ENCODE results near the gene CRYGA.
"Not testable (repeated sequence)": the region's sequence is repeated elsewhere in the genome, so short reads cannot be mapped to it uniquely, and the experiment has no call there.

The CRYGA gene

DNA sequence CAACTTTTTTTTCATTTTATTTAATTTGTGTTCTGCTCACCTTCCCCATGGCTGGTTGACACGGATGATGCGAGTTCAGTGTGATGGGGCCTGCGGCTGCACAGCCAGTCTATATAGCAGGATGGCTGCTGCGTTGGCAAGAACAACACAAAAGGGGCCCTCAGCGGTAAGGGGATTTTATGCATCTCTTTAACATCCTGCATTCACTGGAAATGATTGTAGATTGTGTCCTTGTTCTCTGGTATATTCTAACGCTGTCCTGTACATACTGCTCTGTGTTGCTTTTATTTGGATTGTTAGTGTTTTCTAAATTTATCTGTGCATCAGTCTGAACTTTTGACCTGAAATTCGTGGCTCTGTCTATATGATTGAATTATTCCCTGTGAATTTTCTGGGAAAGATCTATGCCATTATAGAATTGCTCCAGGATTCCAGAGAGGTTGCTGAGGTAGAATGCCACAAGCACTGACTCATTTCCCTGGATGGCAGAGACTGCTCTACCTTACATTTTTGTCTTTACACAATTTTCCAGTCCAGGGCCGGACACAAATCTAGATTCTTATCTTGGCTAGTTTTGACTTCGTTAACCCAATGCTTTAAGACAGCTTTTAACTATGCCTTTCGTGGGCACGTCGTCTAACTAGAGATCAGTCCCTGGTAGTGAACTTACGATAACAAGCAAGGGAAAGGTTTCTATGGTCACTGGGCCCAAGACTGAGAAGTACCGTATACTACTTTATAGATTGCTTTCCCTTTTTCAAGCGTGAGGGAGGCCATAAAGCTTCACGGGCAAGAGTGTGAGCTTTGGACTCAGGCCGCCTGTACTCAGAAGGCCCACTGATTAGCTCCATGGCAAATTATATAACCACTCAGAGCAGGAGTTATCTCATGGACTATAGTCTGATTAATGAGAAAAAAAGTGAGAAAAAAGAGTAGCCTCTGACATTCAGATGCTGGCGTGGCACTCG is 33.4 kb downstream of the CRYGA start, which contains the start of gene CRYGC:
Gene CRYGC (minus strand): TSS at position 85 of the 968 bp plus-strand sequence. CDS start 36 bp downstream, at position 49.
- FAIRE-seq (peak; percentile 69), DNase-seq (ENCODE audit: insufficient read length, low spot score) (peak; percentile 35)

DNA sequence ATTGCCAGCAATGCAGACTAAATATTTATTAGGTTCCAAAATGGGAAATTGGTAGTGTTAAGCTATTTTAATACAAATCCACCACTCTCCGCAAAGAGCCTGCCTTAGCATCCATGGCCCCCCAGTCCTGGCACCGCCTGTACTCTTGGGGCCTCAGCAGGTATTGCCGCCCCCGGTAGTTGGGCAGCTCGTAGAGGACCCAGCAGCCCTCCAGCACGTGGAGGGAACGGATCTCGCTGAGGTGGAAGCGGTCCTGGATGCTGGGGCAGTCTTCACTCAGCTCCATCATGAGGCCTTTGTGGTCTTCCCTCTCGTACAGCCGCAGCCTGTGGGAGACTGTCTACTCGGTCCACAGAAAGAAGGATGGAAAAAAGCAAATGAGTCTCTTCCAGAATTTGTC is 35.3 kb downstream of the CRYGA start:
- no peak for DNase-seq (ENCODE audit: insufficient read length, low spot score)
- FAIRE-seq = no peak

DNA sequence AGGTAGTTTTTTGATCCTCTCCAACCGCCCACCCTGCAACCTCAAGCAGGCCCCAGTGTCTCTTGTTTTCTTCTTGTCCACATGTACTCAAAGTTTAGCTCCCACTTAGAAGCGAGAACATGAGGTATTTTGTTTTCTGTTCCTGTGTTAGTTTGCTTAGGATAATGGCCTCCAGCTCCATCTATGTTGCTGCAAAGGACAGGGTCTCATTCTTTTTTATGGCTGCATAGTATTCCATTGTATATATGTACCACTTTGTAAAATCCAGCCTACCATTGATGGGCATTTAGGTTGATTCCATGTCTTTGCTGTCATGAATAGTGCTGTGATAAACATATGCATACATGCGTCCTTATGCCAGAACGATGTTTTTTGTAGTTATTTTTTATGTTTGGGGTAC is 36.3 kb downstream of the CRYGA start:
- FAIRE-seq (no peak), DNase-seq (ENCODE audit: insufficient read length, low spot score) (no peak)

- FAIRE-seq (no peak), DNase-seq (ENCODE audit: insufficient read length, low spot score) (no peak)
Measured at GRCh38 chr2:208125251-208125650, 38.1 kb downstream of the CRYGA start.

DNA sequence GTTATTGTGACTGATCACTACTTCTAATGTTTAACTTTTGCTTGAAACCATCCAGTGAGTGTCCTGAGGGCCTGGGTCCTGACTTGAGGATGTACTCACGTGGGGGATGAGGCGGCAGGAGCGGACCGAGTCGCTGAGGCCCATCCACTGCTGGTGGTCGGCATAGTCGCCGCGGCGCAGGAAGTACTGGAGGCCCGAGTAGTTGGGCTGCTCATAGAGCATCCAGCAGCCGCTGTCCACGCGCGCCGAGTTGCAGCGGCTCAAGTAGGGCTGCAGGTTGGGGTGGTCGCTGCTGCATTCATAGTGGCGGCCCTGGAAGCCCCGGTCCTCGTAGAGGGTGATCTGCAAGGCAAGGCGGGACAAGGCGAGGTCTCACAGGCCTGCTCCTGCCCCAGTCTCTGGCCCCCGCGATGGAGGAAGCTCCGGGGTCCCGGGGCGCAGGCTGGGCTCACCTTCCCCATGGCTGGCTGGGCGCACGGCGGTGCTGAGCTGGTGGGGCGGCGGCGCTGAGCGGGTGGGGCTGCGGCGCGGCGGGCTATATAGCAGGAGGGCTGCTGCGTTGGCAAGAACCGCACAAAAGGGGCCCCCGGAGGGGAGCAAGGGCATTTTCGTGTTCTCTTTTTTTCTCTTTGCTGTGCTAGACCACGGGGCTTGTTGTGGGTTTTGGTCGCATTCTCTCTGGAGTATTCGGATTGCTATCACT is 39.2 kb downstream of the CRYGA start, which contains the start of gene CRYGD:
Gene CRYGD (minus strand): TSS at position 512 of the 703 bp plus-strand sequence. CDS start 51 bp downstream, at position 461.
- not testable (repeated sequence) for DNase-seq (ENCODE audit: insufficient read length, low spot score); FAIRE-seq

DNA sequence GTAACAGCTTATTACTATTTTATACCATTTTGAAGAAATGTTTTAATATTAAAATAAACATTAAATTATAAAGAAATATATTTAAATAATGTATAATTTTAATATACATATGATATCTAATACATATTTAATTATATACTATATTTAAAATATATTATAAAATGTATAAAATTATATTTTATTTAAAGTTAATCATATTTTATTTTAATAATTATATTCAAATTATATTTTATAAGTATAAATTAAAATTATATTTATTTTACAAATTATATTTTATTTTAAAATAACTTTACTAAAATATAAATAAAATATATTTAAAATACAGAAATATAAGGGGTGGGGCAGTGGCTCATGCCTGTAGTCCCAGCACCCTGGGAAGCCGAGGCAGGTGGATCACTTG is 41.1 kb downstream of the CRYGA start:
- no peak for FAIRE-seq

DNA sequence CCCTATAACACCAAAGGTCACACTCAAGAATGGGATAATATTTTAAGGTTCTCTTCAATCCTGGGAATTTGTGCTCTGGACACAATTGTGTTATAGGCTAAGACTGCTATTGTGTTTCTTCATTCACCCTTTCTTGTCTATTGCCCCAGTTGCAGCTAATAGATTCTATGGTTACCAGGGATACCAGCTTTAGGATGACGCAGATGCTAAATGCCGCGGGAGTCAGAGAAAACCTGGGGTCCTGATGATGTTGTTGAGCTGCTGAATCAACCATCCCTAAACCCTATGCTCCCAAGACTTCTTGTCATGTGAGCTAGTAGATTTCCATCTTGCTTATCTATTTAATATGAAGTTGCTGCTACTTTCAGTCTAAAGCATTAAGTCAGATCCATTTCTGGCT is 44.5 kb downstream of the CRYGA start:
- DNase-seq (ENCODE audit: insufficient read length, low spot score) (no peak), FAIRE-seq (no peak)

More for the DNA sequence above, 41.1 kb downstream of the CRYGA start:
- DNase-seq (ENCODE audit: insufficient read length, low spot score) = no peak

DNA sequence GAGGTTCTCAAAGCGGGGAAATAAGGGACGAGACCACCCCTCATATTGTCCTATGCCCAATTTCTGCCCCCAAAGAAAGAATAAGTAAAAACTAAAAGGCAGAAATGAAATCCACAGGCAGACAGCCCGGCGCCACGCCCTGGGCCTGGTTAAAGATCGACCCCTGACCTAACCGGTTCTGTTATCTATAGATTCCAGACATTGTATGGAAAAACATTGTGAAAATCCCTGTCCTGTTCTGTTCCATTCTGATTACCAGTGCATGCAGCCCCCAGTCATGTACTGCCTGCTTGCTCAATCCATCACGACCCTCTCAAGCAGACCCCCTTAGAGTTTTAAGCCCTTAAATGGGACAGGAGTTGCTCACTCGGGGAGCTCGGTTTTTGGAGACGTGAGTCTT is 46.0 kb downstream of the CRYGA start:
- DNase-seq (ENCODE audit: insufficient read length, low spot score); FAIRE-seq: not testable (repeated sequence)

DNA sequence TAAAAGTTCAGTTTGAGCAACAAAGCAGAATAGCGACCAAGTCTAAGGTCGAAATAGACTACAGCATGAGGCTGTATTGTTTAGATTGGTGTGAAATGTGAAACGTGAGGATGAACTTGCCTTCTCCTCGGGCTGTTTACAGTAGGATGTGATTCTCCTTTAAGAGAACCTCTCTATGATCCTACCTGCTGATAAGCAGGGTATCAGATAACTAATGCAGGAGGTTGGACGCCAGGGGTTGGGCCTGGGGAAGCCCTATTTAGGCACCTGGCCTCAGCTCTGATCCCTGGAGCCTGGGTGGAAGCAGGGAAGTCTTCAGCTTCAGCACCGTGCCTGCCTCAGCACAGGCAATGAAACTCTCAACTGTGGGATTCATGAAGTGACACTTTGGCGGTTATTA is 50.4 kb downstream of the CRYGA start:
- DNase-seq (ENCODE audit: insufficient read length, low spot score) = no peak
- FAIRE-seq = no peak

- not testable (repeated sequence) for FAIRE-seq; DNase-seq (ENCODE audit: insufficient read length, low spot score)
Measured at GRCh38 chr2:208112273-208112745, 51.1 kb downstream of the CRYGA start.

Data from HTR-8/SVneo (cell line).